ENCODE data around the gene GALNT14.

The GALNT14 gene

DNA sequence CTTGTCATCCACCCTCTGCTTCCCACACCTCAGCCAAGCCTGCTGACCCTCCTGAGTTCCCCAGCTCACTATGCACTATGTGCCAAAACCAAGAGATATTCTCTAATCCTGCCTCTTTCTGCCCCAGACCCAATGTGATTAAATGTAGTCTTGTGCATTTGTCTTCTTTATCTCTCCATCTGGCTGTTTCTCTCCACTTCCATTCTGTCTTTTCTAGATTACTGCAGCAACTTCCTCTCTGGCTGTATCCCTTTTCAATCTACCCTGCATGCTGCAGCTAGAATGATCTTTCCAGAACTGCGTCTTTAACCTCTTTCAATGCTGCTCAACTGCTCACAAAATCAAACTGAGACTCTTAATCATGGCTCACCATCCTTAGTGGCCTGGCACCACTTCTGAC is 164.1 kb downstream of the GALNT14 start:
- DNase-seq (ENCODE audit: low spot score): no peak

DNA sequence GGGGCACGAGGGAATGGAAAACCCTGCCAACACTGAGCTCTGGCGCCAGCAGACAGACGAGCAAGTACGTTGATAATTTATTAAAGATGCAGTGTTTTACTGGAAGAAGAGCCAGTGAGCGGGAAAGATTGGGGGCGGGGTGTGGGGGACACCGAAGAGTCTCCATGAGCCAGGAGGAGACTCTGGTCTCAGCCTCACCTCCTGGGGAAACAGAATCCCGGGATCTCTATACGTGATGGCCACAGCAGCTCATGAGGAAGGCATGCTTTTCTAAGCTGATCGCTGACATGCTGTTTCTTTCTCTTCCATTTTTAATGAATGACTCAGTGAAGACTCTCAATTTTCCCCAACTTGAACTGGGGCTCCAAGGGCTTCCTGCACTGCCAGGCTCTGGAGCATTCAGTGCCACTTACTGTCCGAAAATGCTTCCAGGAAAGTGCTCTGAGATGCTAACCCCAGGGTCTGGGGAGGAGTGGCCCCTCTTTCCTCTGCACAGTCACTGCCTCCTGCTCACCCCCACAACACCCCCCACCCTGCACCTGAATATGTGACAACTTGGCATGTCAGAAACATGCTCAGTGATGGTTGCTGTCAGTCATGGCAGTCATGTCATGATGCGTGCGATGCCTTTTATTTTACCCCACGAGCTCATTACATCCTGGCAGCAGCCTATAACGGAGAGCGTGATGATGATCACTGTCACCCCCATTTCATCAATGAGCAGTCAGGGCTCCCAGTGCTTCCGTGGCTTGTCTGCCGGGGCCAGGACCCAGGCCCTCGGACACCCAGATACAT is 166.8 kb downstream of the GALNT14 start:
- DNase-seq (ENCODE audit: low spot score): no peak

DNA sequence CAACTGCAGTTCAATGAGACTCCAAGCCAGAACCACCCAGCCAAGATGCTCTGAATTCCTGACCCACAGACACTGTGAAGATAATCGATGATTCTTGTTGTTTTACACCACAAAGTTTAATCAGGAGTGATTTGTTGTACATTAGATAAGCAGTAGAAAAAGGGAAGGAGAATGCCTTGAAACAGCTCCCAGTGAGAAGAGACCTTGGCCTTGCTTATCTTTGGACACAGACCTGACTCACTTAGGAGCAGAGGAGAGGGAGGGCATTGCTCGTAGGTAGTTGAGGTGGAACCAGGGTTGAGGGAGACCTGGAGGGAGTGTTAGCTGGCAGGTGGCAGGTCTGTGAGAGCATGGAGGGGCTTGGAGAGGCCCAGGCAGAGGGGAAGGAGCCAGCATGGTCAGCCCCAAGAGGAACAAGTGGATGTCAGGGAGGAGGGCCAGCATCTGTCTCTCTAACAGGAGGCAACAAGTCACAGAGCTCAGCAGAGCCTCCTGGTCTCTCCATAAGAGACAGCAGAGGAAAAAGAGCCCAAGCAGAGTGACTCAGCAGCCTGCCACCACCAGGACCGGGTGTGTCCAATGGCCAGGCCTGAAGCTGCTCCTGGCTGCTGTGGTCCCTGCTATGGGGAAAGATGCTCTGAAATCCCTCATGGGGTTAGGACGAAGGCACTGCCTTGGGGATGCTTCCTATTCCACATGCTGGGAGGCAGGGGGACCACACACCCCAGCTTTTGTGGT is 169.4 kb downstream of the GALNT14 start:
- no peak for DNase-seq (ENCODE audit: low spot score)

DNA sequence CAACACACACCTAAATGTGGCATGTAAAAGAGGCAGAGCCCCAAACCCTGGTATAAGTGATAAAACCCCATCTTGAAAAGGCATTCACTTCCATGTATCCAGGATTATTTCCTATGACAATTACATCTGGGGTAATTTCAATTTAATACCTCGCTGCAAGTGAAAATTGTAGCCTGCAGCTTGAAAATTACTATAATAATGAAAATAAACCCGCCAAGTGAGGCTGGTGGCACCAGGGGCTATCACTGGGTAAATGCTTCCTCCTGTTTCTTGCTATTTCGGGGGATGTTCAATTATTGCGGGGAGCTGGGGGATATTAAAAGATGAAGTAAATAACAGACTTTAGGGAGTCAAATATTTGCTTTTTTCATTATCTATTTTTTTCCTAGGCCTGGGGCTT is 171.5 kb downstream of the GALNT14 start:
- DNase-seq (ENCODE audit: low spot score): no peak

DNA sequence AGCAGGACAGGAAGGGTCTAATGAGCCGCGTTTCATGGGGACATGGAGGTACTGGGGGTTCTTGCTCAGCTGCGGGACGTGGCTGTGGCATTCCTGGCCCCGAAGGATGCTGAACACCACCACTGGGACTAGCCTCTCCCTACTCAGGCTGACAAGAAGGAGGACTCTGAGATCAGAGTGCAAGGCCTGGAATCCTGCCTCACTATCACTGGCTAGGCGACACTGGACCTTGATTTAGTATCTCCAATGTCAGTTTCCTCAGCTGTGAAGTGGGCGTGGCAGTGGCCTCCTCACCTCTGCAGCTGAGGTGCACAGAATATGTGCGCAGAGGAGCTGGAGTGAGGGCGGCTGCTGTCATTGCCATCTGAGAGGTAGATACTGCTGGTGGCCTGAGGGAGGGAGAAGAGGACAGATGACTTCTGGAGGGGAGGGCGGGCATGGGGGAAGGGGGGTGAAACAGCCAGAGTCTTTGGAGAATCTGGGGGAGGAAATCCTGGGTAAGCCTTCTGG is 173.2 kb downstream of the GALNT14 start:
- DNase-seq (ENCODE audit: low spot score): no peak

DNA sequence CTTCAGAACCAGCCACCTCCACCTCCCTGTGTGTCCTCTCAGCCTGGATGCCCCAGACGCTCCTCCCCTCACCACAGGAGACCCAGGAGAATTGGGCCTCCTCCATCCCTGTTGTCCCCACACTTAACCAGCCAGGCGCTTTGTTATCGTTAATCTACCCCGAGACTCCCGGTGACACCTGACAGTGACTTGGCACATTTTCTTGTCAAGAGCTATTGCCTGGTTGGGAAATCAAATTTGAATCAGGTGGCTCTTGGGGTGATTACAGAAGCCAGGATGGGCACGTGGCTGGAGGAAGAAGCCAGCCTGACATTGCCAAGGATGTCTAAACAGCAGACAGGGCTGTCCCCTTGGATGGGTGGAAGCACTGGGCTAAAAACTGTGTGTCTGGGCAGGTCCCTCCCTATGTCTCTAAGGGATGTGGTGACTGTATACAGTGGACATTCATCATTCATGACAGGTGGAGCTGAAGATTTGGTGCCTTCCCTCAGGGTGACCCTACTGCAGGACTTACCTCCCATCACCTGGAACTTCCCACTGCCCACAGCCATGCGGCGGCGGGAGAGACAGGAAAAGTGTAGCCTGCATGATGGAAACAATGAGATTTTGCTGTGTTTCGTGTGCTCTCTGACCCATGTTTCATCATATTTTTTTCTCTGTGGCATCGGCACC is 173.8 kb downstream of the GALNT14 start:
- DNase-seq (ENCODE audit: low spot score): no peak

DNA sequence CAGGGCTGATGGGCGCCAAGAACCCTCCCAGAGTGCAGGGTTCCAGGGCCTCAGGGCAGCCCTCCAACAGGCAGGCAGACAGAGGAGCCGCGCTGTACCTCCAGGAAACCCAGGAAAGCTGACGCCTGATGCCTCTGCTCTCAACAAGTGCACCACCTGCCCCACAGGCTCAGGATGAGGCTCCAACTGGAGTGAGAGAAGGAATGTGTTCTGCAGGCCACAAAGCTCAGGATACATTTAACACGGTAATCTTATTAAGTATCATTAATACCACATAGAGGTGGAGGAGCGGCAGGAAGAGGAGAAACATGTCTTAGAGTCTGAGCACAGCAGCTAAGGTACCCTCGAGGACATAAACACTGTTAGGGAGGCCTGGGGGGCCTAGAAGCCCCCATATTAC is 175.1 kb downstream of the GALNT14 start:
- DNase-seq (ENCODE audit: low spot score): no peak

DNA sequence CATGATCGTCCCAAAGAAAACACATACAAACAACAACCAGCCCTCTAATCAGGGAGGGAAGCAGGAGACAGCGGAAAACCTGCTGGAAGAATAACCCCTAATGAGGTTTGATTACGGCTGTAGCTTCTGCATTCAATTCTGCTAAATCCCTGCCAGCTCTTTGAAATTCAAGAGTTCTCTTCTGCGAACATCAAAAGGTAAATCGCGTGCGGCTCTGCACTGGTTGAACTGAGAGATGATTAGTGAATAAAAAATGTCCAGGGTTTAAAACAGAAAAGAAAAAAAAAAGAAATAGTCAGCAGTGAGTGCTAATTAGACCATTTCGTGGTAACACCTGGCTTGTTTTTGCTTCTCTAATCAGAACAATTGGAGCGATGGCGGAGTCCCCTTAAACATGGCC is 178.0 kb downstream of the GALNT14 start:
- DNase-seq (ENCODE audit: low spot score): no peak

DNA sequence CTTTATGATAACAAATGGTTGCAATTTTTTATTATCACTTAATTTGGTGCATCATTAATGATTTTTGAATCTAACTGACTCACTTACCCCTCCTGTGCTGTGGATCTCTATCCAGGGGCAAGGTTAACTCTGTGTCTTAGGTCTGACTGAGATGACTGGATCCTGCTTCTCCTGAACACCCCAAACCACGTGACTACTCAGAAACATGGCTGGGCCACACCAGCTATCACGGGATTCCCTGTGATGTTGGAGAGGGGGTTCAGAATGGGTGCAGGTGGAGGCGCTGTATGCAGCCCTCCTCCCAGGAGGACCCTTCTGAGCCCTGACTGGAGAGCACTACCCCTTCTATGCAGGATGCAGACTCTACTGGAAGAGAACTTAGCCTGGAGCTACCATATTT is 178.6 kb downstream of the GALNT14 start:
- no peak for DNase-seq (ENCODE audit: low spot score)

DNA sequence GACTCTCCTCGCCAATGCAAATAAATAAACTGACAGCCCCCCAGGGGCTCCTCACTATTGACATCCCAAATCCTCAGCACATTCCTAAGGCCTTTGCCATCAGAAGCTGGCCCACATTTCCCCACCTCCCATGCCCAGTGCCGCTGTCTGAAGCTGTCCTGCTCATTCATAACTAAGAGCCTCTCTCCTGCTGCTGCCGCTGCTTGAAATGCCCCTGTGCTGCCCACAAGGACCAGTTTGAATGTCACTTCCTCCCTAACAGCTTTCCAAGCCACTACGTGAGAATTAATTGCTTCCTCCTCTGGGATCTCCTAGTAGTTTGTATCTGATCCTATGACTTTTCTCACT is 179.3 kb downstream of the GALNT14 start:
- no peak for DNase-seq (ENCODE audit: low spot score)

DNA sequence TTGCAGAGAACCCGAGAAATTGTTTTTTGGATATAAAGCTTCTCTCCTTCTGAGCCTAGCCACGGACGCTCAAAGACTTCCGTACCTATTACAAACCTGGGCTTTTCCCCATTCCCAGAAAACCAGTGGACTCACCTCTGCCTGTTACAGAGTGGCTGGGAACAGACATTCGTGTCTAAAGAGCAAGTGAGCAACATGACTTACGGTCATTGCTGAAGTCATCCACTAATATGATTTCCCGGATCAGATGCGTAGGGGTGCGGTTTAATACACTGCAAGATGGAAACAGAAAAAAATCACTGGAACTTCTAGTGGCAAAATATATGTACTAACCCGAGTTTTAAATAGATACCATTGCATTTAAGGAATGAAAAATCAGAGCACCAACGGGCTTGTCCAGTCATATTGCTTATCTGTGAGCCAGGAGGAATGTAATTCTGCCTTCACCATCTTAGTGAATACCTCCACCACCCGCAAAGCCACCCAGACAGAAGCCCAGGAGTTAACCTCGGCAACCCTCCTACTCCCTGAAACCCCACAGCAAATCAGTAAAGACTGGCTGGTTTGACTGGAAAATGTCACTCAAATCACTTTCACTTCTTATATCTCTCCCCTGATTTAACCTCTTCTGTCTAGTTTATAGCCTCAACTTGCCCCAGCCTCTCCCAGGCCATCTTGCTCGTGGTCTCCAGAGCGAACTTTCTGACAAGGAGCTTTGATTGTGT is 179.9 kb downstream of the GALNT14 start:
- no peak for DNase-seq (ENCODE audit: low spot score)

DNA sequence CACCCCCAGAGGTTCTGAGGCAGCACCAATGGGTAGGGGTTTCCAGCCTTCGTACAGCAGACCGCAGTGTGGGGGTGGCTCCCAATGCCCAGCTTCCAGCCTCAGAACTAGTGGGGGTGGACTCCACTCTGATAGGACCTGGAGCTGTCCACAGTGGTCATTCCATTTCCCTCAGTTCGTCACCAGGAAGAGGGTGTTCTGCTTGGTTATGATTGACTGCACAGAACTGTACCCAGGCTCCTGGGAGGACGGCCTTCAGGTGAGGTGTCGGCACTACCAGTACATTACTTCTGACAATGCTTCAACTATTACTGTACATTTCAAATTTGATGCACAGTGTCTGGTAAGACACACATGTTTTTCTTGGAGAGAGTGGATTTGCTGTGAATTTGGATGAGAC is 180.6 kb downstream of the GALNT14 start:
- DNase-seq (ENCODE audit: low spot score): no peak

DNA sequence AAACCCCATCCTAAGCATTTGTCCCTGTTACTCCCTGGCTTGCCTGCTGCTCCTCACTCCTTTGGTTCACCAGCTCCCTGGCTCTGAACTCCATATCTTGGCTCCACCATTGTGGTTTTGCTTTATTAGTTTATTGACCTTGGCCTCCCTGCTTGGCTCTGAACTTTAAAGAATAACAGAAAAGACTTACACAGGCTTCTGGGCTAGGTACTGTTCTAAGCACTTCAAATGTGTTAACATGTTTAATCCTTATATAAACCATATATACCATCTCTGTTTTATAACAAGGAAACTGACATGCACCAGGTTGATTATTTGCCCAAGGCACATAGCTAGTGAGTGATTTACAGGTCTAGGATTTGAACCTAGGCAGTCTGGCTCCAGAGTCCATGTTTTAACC is 181.2 kb downstream of the GALNT14 start:
- no peak for DNase-seq (ENCODE audit: low spot score)

DNA sequence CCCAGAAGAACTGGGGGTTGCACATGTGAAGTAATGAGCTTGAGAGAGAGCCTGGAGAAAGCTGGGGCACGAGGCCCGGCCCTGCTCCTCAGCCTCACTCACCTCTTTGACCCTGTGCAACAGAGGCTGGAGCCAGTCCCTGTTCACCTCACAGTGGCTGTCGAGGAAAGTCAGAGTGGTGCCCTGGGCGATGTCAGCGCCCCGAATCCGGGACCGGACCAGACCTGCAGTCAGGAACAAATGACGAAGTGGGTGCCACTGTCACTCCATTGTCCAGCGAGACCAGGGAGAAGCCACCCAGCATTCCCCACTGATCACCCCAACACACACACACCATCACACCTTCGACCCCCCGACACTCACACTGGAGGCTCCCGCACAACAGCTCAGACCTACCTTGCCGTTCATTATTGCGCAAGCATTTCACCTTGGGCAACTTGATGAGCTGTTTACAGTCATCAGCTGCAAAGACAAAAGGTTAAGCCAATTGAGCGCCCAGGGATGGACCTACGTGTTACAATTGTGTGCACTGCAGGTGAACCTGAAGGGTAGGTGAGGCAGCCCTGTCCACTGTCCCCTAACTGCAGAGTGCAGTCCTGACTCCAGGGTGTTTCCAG is 182.6 kb downstream of the GALNT14 start:
- no peak for DNase-seq (ENCODE audit: low spot score)

DNA sequence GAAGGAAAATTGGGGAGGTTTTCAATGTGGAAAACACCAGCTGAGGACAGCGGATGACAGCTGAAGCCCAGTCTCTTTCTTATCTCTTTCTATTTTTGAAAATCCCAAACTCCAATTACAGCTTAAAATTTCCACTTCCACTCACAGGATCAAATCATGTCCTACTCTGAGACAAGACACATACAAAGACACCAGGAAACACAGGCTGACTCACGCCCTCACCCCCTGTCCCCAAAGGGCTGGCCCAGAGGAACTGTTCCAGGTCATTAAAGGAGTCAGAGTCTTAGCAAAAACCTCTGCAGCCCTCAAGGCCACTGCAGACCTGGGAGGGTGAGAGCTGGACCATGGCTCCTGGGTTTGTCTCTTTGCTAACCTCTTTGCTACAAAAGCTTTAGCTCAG is 187.9 kb downstream of the GALNT14 start:
- DNase-seq (ENCODE audit: low spot score): no peak

DNA sequence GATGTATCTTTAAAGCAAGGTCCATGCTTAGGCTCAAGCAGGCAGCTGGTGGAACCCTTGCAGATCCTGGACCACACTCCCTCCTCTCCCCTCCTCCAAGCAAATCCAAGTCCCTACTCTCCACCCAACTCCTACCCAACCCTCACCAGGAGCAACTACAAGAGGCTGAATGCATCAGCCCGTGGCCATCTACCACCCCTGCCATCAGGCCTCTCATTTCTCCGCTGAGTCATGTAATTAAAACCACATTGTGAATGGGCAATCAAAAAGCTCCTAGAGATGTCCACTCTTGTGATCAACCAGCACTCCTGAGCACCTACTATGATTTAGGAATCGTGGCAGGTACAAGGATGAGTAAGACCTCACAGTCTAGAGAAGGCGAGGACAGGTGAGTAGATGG is 188.8 kb downstream of the GALNT14 start:
- DNase-seq (ENCODE audit: low spot score): no peak

DNA sequence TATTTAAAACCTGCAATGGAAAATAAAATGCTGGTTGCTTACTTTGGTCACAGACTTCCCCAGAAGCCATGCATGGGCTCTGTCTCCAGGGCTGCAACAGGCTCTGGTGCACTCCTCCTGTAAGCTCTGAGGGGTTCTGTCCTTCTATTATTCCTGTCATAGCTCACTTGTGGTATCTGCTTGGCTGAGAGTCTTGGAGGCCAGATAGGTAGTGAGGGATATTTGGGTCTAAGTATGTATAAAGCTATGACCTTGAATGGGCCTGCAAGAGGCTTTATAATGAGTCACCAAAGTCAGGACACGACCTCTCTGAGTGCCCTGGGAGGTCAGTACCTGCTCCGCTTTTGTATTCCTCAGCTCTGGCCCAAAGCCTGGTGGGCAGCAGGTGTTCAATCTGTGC is 189.4 kb downstream of the GALNT14 start:
- no peak for DNase-seq (ENCODE audit: low spot score)

DNA sequence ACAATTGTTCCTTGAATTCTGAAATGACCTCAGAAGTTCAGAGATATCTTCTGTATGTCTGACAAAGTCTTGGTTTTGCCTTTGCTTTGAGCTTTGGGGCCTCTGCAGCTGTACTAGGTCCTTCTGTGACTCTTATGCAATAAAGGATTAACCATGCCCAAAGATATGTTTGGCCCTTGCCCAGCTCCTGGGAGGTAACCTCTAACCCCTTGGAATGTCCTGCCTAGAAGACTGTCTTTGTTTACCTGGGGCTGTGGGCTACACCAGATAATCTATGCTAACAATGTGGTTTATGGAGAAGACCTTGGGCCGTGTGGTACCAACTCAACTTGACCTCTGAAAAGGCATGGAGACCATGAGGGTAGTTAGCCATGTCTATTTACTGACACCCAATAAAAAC is 190.1 kb downstream of the GALNT14 start:
- no peak for DNase-seq (ENCODE audit: low spot score)

DNA sequence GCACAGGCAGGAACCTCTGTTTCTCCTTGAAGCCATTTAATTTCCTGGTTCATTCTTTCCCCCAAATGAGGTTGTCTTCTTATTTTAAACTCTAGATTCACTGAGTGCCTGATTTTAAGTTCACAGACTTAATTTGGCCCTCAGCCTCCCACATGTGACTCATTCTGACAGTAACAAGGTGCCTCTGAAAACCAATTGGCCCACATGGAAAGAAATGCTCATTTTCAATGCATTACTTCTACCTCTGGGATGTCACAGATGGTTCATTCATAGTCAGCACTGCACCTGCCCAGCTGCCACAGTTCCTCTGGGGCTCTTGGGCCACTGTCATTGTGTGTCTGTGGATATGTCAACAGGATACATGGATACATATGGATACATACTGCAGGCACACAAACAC is 190.6 kb downstream of the GALNT14 start:
- DNase-seq (ENCODE audit: low spot score): no peak

DNA sequence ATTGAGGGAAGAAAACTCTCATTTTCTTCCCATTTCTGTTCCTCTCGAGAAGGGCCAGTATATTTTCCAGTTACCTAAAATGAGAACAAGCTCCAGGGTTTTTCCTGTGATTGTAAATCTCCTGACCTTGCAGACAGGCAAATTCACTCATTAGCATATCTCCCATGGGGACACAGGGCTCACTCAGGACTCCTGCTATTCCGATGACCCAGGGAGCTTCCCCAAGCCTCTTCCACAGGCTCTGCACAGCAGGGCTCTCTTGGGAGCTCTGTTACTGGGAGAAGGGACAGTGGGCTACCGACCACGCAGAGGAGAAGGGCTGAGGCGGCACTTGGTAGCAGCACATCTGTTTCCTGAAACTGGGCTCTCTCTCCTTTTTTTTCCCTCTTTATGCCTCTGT is 195.8 kb downstream of the GALNT14 start:
- no peak for DNase-seq (ENCODE audit: low spot score)

DNA sequence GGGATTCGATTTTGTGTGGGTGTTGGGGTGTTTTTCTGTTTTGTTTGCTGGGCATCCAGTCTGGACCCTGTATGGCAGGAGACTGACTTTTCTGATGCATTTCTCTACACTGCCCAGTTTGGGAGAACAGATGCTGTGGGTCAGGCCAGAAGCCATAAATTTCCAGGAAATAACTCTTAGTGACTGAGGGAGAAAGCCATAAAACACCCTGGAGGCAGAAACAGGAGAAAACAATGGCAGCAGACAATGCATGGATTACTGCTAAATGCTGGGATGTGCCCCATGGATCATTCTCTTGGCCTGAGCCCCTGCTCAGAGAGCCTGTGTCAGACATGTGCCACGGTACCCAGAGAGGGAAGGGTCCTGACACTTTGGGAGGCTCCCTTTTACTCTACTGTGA is 197.4 kb downstream of the GALNT14 start:
- DNase-seq (ENCODE audit: low spot score): no peak

DNA sequence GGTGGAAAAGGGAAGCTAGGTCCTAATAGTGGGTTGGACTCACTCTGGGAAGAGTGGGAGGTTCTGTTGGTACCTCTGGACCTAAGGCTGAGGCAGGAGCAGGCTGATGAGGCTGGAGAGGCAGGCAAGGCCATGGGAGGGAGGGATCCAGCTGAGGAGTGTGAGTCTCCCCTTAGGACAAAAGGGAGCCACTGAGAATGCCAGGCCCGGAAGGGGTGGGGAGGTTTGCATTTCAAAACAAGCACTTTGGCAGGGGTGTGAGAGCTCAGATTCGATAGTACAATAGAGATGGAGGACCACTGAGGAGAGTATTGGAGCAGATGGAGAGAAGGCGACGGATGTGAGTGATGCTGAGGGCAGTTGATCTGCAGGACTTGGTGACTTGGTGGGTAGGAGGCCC is 198.9 kb downstream of the GALNT14 start:
- no peak for DNase-seq (ENCODE audit: low spot score)

All from HuH-7.5 (cell line).